Spleen (tissue), 7 donors: ENCODE measurements around the gene CFAP221.

ENCODE experiments used
- POLR2A ChIP-seq, 3 donors: fragments of 450-650 bp; IDR thresholded peaks; one replicate each; pipeline ENCODE4 v1.5.1; 2017; ENCODE audit warnings: antibody characterized with exemption in 3 of 3, mild to moderate bottlenecking in 1 of 3
- TF ChIP-seq, protein P1 (sequence below), 11 experiments: fragments of 200-600 bp in 7 of 11; fragments of 450-650 bp in 4 of 11; sonication (generic) in 4 of 11; IDR thresholded peaks in 8 of 11; conservative IDR thresholded peaks in 3 of 11; 1 replicate in 7 of 11; 2 replicates in 4 of 11; pipeline versions ENCODE4 v1.4.0 to v1.8.0; 2016 to 2021; ENCODE audit warnings: antibody characterized with exemption in 11 of 11, inconsistent platforms in 4 of 11, mild to moderate bottlenecking in 1 of 11
- donor health status: DM: no; HTN: no; CAD: no; lungs with moderate emphysema.
- donor health status: DM: no; HTN: no; CAD: no.
- donor health status: DM: no; HTN: no; CAD: no.

DNA sequence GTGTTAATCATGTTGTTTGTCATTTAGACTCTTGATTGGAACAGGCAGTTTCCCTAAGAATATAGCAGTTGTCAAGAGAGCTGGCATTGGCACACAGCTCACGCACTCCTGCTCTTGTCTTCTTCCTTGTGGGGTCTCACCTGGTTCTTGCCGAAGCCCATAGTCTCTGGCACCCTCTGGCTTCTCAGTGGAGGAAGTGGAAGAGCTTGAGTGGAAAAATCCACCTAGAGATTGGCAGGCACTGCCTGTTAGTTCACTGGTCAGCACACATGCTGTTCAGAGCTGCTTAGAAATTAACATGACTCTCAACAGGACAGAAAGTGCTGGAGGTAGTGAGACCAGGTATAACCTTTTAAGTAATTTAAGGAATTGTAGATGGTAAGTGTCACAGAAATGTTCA lies 48.3 kb upstream of the CFAP221 start:
- TF ChIP-seq, protein P1, sequence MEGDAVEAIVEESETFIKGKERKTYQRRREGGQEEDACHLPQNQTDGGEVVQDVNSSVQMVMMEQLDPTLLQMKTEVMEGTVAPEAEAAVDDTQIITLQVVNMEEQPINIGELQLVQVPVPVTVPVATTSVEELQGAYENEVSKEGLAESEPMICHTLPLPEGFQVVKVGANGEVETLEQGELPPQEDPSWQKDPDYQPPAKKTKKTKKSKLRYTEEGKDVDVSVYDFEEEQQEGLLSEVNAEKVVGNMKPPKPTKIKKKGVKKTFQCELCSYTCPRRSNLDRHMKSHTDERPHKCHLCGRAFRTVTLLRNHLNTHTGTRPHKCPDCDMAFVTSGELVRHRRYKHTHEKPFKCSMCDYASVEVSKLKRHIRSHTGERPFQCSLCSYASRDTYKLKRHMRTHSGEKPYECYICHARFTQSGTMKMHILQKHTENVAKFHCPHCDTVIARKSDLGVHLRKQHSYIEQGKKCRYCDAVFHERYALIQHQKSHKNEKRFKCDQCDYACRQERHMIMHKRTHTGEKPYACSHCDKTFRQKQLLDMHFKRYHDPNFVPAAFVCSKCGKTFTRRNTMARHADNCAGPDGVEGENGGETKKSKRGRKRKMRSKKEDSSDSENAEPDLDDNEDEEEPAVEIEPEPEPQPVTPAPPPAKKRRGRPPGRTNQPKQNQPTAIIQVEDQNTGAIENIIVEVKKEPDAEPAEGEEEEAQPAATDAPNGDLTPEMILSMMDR (IDR thresholded peaks at IDR 0.05 in 8 of 11, conservative IDR thresholded peaks at IDR 0.05 in 3 of 11): no peak
- TF ChIP-seq POLR2A (IDR thresholded peaks at IDR 0.05): no peak
